Sigmoid colon (tissue), 3 donors: ENCODE data around the gene STK32A.

ENCODE experiments used
- POLR2A ChIP-seq, 2 donors: fragments of 450-650 bp; IDR thresholded peaks; one replicate each; pipeline ENCODE4 v1.6.1; 2016; ENCODE audit warnings: antibody characterized with exemption in 2 of 2, mild to moderate bottlenecking in 2 of 2, moderate library complexity in 2 of 2
- TF ChIP-seq, protein P1 (sequence below), 4 experiments: fragments of 450-650 bp in 3 of 4; fragments of 200-600 bp in 1 of 4; IDR thresholded peaks; one replicate each; pipeline ENCODE4 v1.5.1; 2016 to 2019; ENCODE audit warnings: antibody characterized with exemption in 4 of 4, mild to moderate bottlenecking in 3 of 4, moderate library complexity in 2 of 4

DNA sequence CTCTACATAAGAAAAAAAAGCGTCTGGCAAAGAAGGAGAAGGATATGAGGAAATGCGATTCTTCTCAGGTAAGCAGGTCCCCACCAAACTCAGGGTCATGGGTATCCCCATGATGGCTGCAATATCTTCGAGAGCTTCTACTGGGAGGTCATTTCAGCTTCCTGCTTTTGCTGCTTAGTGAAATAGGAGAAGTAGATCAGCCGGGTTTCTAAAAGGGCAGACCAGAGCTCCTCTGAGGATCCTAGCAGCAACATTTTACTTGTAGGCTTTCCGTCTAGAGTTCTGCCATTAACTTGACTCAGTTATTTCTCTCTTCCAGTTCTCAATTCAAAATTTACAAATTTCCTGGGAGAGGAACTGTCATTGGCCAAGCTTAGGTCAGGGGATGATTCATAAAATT is 140.3 kb downstream of the STK32A start:
- TF ChIP-seq, protein P1, sequence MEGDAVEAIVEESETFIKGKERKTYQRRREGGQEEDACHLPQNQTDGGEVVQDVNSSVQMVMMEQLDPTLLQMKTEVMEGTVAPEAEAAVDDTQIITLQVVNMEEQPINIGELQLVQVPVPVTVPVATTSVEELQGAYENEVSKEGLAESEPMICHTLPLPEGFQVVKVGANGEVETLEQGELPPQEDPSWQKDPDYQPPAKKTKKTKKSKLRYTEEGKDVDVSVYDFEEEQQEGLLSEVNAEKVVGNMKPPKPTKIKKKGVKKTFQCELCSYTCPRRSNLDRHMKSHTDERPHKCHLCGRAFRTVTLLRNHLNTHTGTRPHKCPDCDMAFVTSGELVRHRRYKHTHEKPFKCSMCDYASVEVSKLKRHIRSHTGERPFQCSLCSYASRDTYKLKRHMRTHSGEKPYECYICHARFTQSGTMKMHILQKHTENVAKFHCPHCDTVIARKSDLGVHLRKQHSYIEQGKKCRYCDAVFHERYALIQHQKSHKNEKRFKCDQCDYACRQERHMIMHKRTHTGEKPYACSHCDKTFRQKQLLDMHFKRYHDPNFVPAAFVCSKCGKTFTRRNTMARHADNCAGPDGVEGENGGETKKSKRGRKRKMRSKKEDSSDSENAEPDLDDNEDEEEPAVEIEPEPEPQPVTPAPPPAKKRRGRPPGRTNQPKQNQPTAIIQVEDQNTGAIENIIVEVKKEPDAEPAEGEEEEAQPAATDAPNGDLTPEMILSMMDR (IDR thresholded peaks at IDR 0.05), result no peak
- no peak for TF ChIP-seq POLR2A (IDR thresholded peaks at IDR 0.05)
